Measurements from ENCODE around the gene TSPAN18. TPM values are rescaled to one million over a fixed set of nuclear protein-coding genes. Genes with fewer than 3 reads are reported as not detected.

TSPAN18 gene
- total and polyA plus RNA-seq, 2 of the 8 experiments (the other 6 are each of a cell fraction or from before 2014, with no cell fraction given) = 5.2 to 10.2 TPM

DNA sequence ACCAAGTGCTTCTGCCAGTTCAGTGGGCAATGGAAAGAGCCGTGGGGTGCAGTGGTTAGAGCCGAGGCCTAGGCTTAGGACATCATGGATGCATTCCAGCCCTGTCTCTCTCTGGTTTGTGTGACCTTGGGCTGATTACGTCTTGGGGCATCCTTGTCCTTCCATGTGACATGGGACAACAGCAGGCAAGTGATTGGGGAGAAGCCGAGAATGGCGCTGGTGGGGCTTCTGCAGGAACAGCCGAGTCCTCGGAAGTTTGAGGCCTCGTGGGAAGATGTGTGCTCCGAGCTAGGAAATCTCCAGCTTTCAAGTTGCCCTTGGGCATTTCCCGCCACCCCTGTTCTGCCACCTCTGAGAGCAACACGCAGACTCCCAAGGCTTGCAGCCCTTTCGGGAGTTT, 16.6 kb downstream of the TSPAN18 start:
- CTCF ChIA-PET (ENCODE audit: partially characterized antibody) = interaction anchor here (0.9 to 1.8 kb wide), 4 partner anchors 10 to 31 kb away, joined by 3 to 6 read pairs (median 3); no protein-coding TSS in a partner anchor
- Histone ChIP-seq H3K23ac (ENCODE audit: insufficient read length) (no peak overlapping the region), H4K91ac (replicated peaks; ENCODE audit: insufficient read length, low read length) (no peak overlapping the region), H3K56ac (replicated peaks; ENCODE audit: insufficient read length, low read depth, low read length) (no peak overlapping the region), H3K79me1 (ENCODE audit: low read depth, low read length) (no peaks in the 10 kb centered on the region), H3K27ac (ENCODE audit: low read depth, low read length) (no peak overlapping the region), H3K79me2 (ENCODE audit: control insufficient read depth in 1 of 2, insufficient read depth in 2 of 2, low read length in 2 of 2) (no peaks in the 10 kb centered on the region), H2BK12ac (ENCODE audit: low read depth, low read length) (peak overlapping the region; percentile 75; the same call in 1 of the 2 replicates), H4K8ac (ENCODE audit: extremely low read depth, insufficient read depth, low read length) (no peak overlapping the region), H2BK15ac (ENCODE audit: low read length) (peak overlapping the region; percentile 88; the same call in 1 of the 2 replicates), H3K9ac (replicated peaks in 1 of 4; ENCODE audit: extremely low read depth in 1 of 4, low read depth in 3 of 4, low read length in 3 of 4) (no peak overlapping the region), H2BK5ac (ENCODE audit: low read depth, low read length) (0 out of 2 replicates have a peak overlapping the region, but pooled peaks have one; percentile 0), H3K14ac (ENCODE audit: insufficient read length) (no peak overlapping the region), H3K36me3 (ENCODE audit: control insufficient read depth in 2 of 4, insufficient read depth in 4 of 4, low read length in 3 of 4) (no peaks in the 10 kb centered on the region), H3K23me2 (ENCODE audit: low read depth, low read length) (0 out of 2 replicates have a peak, but pooled peaks cover 2% of the 10 kb centered on the region), H2AFZ (ENCODE audit: low read length) (no peak overlapping the region), H3K4me2 (ENCODE audit: insufficient read depth in 1 of 2, low read depth in 2 of 2, low read length in 2 of 2) (no peak overlapping the region), H3K4me3 (ENCODE audit: extremely low read depth in 1 of 4, insufficient read depth in 2 of 4, low read depth in 3 of 4, low read length in 4 of 4) (no peak overlapping the region), H3K9me3 (ENCODE audit: insufficient read depth in 2 of 2, low read depth in 1 of 2, low read length in 1 of 2) (no peaks in the 10 kb centered on the region), H2BK20ac (ENCODE audit: low read length) (peak overlapping the region; percentile 61; the same call in 1 of the 2 replicates), H4K20me1 (replicated peaks in 1 of 2; ENCODE audit: control insufficient read depth in 1 of 2, insufficient read depth in 2 of 2, low read length in 2 of 2) (no peaks in the 10 kb centered on the region), H4K5ac (ENCODE audit: insufficient read length, low read depth, low read length) (no peak overlapping the region), H2AK5ac (ENCODE audit: low read depth, low read length) (peak overlapping the region; percentile 98), H2BK120ac (replicated peaks; ENCODE audit: low read depth, low read length) (no peak overlapping the region), H3K27me3 (replicated peaks in 1 of 4; ENCODE audit: control insufficient read depth in 3 of 4, extremely low read depth in 1 of 4, insufficient read depth in 3 of 4, low read length in 3 of 4) (peaks cover 0 to 12% (median 3%) of the 10 kb centered on the region in 4 experiments; a peak in 3 of 7 replicates), H3K4ac (replicated peaks; ENCODE audit: insufficient read length, low read depth, low read length) (no peak overlapping the region), H3K4me1 (replicated peaks in 1 of 4; ENCODE audit: control insufficient read depth in 3 of 4, insufficient read depth in 4 of 4, low read length in 3 of 4) (peaks cover 12 to 25% (median 17%) of the 10 kb centered on the region in 4 experiments), H3K18ac (ENCODE audit: extremely low read depth, low read length) (0 out of 2 replicates have a peak overlapping the region, but pooled peaks have one; percentile 4)
- POLR2A ChIA-PET (ENCODE audit: partially characterized antibody) = interaction anchor here (1.3 kb wide), 1 partner anchor 10 kb away, joined by 3 read pairs; no protein-coding TSS in a partner anchor
- DNase-seq (ENCODE audit: low read depth in 1 of 2, low spot score in 2 of 2) (no peak), FAIRE-seq (no peak)
- 90% methylated on average over 12 of the region's 12 CpGs; no CpG with 5 or more reads in 1 of the 2 experiments for WGBS, 2 experiments (ENCODE audit: extremely low coverage in 1 of 2, insufficient coverage in 1 of 2, insufficient read length in 1 of 2, insufficient replicate concordance in 2 of 2, low coverage in 1 of 2, low lambda C conversion rate in 2 of 2, missing lambda C conversion rate in 1 of 2)
- no peak for TF ChIP-seq PHF8 (conservative IDR thresholded peaks at IDR 0.05; ENCODE audit: low read depth, low read length)
- no peak for TF ChIP-seq FOSL1 (IDR thresholded peaks at IDR 0.05; ENCODE audit: insufficient read depth, low read depth, low read length)
- TF ChIP-seq MAFK (IDR thresholded peaks at IDR 0.05; ENCODE audit: low read depth, low read length) = no peak
- TF ChIP-seq BRCA1 (IDR thresholded peaks at IDR 0.05; ENCODE audit: low read depth, low read length) = no peak
- TF ChIP-seq JUND (IDR thresholded peaks at IDR 0.05; ENCODE audit: low read length) = no peak
- no peak for TF ChIP-seq YY1 (IDR thresholded peaks at IDR 0.05; ENCODE audit: low read depth, low read length)
- TF ChIP-seq HDAC2 (IDR thresholded peaks at IDR 0.05; ENCODE audit: borderline replicate concordance in 1 of 2, low read depth in 2 of 2, low read length in 2 of 2) = no peak
- TF ChIP-seq BACH1 (IDR thresholded peaks at IDR 0.05; ENCODE audit: low read length) = no peak
- no peak for TF ChIP-seq SIX5 (IDR thresholded peaks at IDR 0.05; ENCODE audit: low read depth, low read length)
- TF ChIP-seq GABPA (IDR thresholded peaks at IDR 0.05; ENCODE audit: borderline replicate concordance, insufficient read depth, low read length) = no peak
- TF ChIP-seq, protein P1, sequence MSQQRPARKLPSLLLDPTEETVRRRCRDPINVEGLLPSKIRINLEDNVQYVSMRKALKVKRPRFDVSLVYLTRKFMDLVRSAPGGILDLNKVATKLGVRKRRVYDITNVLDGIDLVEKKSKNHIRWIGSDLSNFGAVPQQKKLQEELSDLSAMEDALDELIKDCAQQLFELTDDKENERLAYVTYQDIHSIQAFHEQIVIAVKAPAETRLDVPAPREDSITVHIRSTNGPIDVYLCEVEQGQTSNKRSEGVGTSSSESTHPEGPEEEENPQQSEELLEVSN (IDR thresholded peaks at IDR 0.05) = no peak
- TF ChIP-seq TAF7 (optimal IDR thresholded peaks at IDR 0.05; ENCODE audit: borderline replicate concordance, low read depth, low read length) = no peak
